ENCODE measurements around the gene TMEM271. TPM values are rescaled to one million over a fixed set of nuclear protein-coding genes. Genes with fewer than 3 reads are reported as not detected.

Gene TMEM271
- polyA plus RNA-seq, 1 donor from 2014 or later = 16.0 TPM

- Histone ChIP-seq H3K9me2 (ENCODE audit: insufficient read depth, low read length) (no peaks in the 10 kb centered on the region), H2AFZ (ENCODE audit: low read depth, low read length) (no peak overlapping the region), H3K36me3 (ENCODE audit: insufficient read depth, low read length) (no peaks in the 10 kb centered on the region), H3K9ac (ENCODE audit: low read length) (no peak overlapping the region), H3K4me2 (ENCODE audit: low read length) (no peak overlapping the region), H3K9me3 (ENCODE audit: low read length) (peaks cover 5% of the 10 kb centered on the region), H4K20me1 (ENCODE audit: insufficient read depth) (no peaks in the 10 kb centered on the region), H3K27ac (ENCODE audit: low read length) (no peak overlapping the region), H3K79me2 (replicated peaks; ENCODE audit: insufficient read depth, low read length) (no peaks in the 10 kb centered on the region), H3K4me3 (ENCODE audit: low read length) (no peak overlapping the region), H3F3A (ENCODE audit: insufficient read depth, low read length, poor library complexity, severe bottlenecking) (no peaks in the 10 kb centered on the region), H3K27me3 (ENCODE audit: insufficient read depth, low read depth, low read length) (no peaks in the 10 kb centered on the region)
- TF ChIP-seq CTCF (IDR thresholded peaks at IDR 0.05; ENCODE audit: poor library complexity, severe bottlenecking) = no peak
- TF ChIP-seq RAD21 (conservative IDR thresholded peaks at IDR 0.05) = no peak
- no peak for TF ChIP-seq SMC3 (conservative IDR thresholded peaks at IDR 0.05; ENCODE audit: poor library complexity)
- no peak for TF ChIP-seq REST (IDR thresholded peaks at IDR 0.05; ENCODE audit: borderline replicate concordance)
- no peak for TF ChIP-seq EP300 (conservative IDR thresholded peaks at IDR 0.05; ENCODE audit: poor library complexity, severe bottlenecking)
- TF ChIP-seq EZH2 (IDR thresholded peaks at IDR 0.05; ENCODE audit: borderline replicate concordance, insufficient read depth, low read length, poor library complexity, severe bottlenecking) = no peak
- TF ChIP-seq TAF1 (IDR thresholded peaks at IDR 0.05; ENCODE audit: low read depth) = no peak
- TF ChIP-seq MXI1 (conservative IDR thresholded peaks at IDR 0.05; ENCODE audit: poor library complexity, severe bottlenecking) = no peak
- TF ChIP-seq POLR2AphosphoS5 (IDR thresholded peaks at IDR 0.05) = no peak
Observed at GRCh38 chr4:608236-608635, 32.1 kb upstream of the TMEM271 start.

- no peaks in the 10 kb centered on the region for H3F3A ChIP-seq (ENCODE audit: insufficient read depth, low read length, poor library complexity, severe bottlenecking)
- no peak overlapping the region for H2AFZ ChIP-seq (ENCODE audit: low read depth, low read length)
- H3K9me2 ChIP-seq (ENCODE audit: insufficient read depth, low read length) = no peaks in the 10 kb centered on the region
- no peaks in the 10 kb centered on the region for H3K79me2 ChIP-seq (replicated peaks; ENCODE audit: insufficient read depth, low read length)
- no peak overlapping the region for H3K27ac ChIP-seq (ENCODE audit: low read length)
- H3K9me3 ChIP-seq (ENCODE audit: low read length) = peaks cover 5% of the 10 kb centered on the region
- TF ChIP-seq SMC3 (conservative IDR thresholded peaks at IDR 0.05; ENCODE audit: poor library complexity) (no peak), POLR2AphosphoS5 (IDR thresholded peaks at IDR 0.05) (no peak), EP300 (conservative IDR thresholded peaks at IDR 0.05; ENCODE audit: poor library complexity, severe bottlenecking) (no peak), TAF1 (IDR thresholded peaks at IDR 0.05; ENCODE audit: low read depth) (no peak), EZH2 (IDR thresholded peaks at IDR 0.05; ENCODE audit: borderline replicate concordance, insufficient read depth, low read length, poor library complexity, severe bottlenecking) (no peak), REST (IDR thresholded peaks at IDR 0.05; ENCODE audit: borderline replicate concordance) (no peak), MXI1 (conservative IDR thresholded peaks at IDR 0.05; ENCODE audit: poor library complexity, severe bottlenecking) (no peak), CTCF (IDR thresholded peaks at IDR 0.05; ENCODE audit: poor library complexity, severe bottlenecking) (no peak), RAD21 (conservative IDR thresholded peaks at IDR 0.05) (no peak)
- H3K36me3 ChIP-seq (ENCODE audit: insufficient read depth, low read length) = no peaks in the 10 kb centered on the region
- no peaks in the 10 kb centered on the region for H4K20me1 ChIP-seq (ENCODE audit: insufficient read depth)
- H3K4me2 ChIP-seq (ENCODE audit: low read length) = no peak overlapping the region
- H3K9ac ChIP-seq (ENCODE audit: low read length) = no peak overlapping the region
- no peak overlapping the region for H3K4me3 ChIP-seq (ENCODE audit: low read length)
- H3K27me3 ChIP-seq (ENCODE audit: insufficient read depth, low read depth, low read length) = no peaks in the 10 kb centered on the region
Observed at GRCh38 chr4:605702-606425, 29.8 kb upstream of the TMEM271 start.

All from neural cell (in vitro differentiated cells).